GM12872 (cell line): Measurements from ENCODE around the gene TPCN2.

Source experiments
- CTCF ChIP-seq: IDR thresholded peaks from 3 replicates; pipeline ENCODE4 v1.5.1; 2011; ENCODE audit warnings: low read depth, mild to moderate bottlenecking, low read length, moderate library complexity; ENCODE audit not compliant: insufficient read depth

Gene TPCN2

DNA sequence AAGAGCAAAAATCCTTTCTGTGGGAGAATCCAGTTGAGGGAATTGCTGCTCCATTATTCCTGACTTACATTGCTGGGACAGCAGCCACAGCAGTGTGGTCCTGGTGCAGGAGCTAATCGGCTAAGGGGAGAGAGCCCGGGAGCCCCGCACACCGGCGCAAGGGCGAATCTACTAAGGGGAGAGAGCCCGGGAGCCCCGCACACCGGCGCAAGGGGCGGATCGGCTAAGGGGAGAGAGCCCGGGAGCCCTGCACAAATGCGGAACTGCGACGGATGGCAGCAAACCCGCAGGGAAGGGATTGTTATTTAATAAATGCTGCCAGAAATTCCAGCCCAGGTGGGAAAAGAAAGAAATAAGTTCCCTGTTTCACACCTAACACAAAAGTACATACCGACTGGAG, 43.5 kb downstream of the TPCN2 start:
- TF ChIP-seq CTCF, result no peak

GRCh38 chr11:69093106-69093505, 44.4 kb downstream of the TPCN2 start:
- no peak for TF ChIP-seq CTCF

DNA sequence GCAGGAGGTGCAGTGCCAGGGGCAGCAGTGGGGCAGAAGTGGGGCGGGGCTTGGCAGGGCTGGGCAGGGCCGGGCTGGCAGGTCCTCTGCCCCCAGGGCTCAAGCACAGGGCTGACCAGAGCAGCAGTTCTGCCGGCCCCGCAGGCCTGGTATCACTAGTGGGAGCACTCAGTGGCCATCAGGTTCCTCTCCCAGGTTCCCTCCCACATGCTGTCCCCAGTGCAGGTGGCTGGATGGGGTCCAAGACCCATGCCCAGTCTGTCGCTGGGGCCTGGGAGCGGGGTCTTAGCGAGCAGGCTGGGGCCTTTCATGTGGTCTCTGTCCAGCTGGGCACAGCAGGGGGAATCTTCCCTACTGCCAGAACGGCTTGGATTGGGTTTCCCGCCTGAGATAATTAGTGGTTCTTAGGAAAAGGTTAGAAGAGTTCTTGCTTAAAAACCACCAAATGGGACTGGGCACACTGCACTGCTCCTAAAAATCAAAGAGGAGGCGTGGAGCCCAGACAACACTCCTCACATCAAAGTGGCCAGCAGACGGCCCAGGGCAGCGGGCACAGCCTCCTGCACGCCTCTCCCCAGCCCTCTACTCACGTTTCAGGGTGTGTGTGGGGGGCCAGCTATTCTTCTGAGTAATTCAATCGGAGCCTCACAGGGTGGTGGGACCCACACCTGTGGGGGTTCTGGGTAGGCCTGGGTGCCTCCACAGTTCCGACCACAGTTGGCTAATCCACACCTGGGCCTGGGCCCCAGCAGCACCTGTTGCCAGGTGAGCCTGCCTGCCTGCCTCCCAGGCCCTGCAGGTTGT, 45.6 kb downstream of the TPCN2 start:
- TF ChIP-seq CTCF, result no peak

GRCh38 chr11:69094915-69095290, 46.2 kb downstream of the TPCN2 start:
- TF ChIP-seq CTCF, result no peak

DNA sequence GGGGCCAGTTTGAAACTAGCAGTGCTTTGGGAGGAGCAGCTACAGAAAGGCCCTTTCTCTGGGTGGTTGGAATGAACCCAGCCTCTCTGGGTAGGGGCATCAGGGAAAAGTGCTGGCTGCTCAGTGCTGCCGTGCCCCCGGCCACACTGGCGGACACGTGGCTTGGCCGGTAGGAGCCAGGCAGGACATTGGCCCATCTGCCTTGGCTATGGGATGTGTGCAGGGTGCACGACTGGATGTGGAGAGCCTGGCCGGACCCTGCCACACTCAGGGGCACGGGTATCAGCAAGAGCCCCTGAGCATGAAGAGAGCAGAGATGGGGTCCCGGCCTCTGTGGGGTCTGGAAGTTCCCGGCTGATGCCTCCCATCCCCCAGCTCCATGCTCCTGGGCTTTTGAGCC, 46.6 kb downstream of the TPCN2 start:
- TF ChIP-seq CTCF, result no peak

DNA sequence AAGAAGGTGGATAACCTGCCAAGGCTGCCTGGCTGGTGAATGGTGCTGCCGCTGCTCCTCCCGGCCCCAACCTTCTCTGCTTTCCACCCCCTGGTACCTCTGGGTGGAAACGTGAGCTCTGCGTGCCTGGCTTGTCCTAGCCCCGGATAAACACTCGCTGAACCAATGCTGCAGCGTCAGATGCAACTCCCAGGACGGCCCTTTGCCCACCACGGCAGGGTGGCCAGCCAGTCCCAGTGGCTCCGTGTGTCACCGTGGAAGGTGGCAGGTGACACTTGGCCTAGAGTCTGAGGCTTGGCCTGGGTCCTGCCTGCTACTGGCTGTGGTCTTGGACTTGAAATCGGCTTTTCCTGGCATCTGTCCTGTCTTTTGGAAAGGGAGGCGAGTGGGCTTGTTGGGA, 47.7 kb downstream of the TPCN2 start:
- TF ChIP-seq CTCF, result no peak

DNA sequence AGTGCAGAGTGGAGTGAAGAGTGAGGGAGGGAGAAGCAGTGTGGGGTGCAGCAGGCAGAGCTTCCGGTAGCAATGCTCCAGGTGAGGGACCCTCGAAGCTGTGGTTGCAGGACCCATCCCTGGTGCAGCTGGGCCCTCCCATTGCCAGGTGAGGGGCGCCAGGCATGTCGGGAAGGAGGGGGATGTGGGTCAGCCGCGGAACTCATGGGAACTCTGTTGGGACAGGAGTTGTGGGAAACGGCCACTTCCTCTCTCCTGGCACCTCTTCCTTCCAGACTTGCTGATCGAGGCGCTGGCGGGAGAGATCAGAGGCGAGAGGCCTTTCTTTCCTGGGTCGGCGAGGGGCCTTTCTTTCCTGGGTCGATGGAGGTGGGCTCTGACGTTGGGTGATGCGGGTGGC, 48.5 kb downstream of the TPCN2 start:
- no peak for TF ChIP-seq CTCF
